IMR-90 (cell line): ENCODE measurements around the gene NAB1. TPM values are rescaled to one million over a fixed set of nuclear protein-coding genes. Genes with fewer than 3 reads are reported as not detected.

Source experiments
- ATAC-seq: fragments of 200-7000 bp; cut with Tn5 transposase; 2 replicates; pipeline ENCODE4 v1.9.1; 2020; ENCODE audit warnings: low read depth, mild to moderate bottlenecking, moderate library complexity
- Bru-seq: library from RNA; stranded (reverse); fragments of 400-500 nt; gene quantifications from one replicate; lab custom pipeline; 2021; lab: Mats Ljungman, UMichigan
- BruChase-seq, 2 experiments: library from RNA; stranded (reverse); fragments of 400-500 nt; gene quantifications; one replicate each; lab custom pipeline; 2021; lab: Mats Ljungman, UMichigan
- BruUV-seq: library from RNA; stranded (reverse); fragments of 400-500 nt; replicated peaks from 2 replicates; lab custom pipeline; 2021; lab: Mats Ljungman, UMichigan
- CTCF ChIA-PET: fragments of 300-600 bp; formaldehyde crosslinking; extraction: SDS; loops from one replicate; lab custom pipeline; 2021; ENCODE audit warnings: antibody characterized with exemption; lab: Yijun Ruan, JAX
- POLR2A ChIA-PET: fragments of 300-600 bp; sonication (Branson Sonifier 250); formaldehyde crosslinking; loops from one replicate; lab custom pipeline; 2022; ENCODE audit warnings: antibody characterized with exemption; ENCODE audit not compliant: unreplicated experiment; lab: Charles Lee
- DNase-seq: peaks from one replicate; pipeline ENCODE4 v3.0.0; 2013
- H2AFZ ChIP-seq: replicated peaks from 2 replicates; pipeline ENCODE3; 2013; ENCODE audit warnings: low read length, mild to moderate bottlenecking; ENCODE audit not compliant: poor library complexity
- H2AK5ac ChIP-seq: 2 replicates; pipeline ENCODE4 v1.6.1; 2013; ENCODE audit warnings: low read depth, low read length, inconsistent platforms
- H2AK9ac ChIP-seq: replicated peaks from 2 replicates; pipeline ENCODE3; 2013; ENCODE audit warnings: mild to moderate bottlenecking, low read depth, low read length, moderate library complexity; ENCODE audit not compliant: poor library complexity
- H2BK120ac ChIP-seq: 2 replicates; pipeline ENCODE4 v1.6.1; 2013; ENCODE audit warnings: low read depth, low read length, inconsistent platforms
- H2BK15ac ChIP-seq: 3 replicates; pipeline ENCODE4 v1.6.1; 2013; ENCODE audit warnings: low read depth, low read length, inconsistent platforms
- H2BK20ac ChIP-seq: 2 replicates; pipeline ENCODE4 v1.6.1; 2013; ENCODE audit warnings: low read depth, mild to moderate bottlenecking, inconsistent platforms, low read length, moderate library complexity
- H2BK5ac ChIP-seq: 2 replicates; pipeline ENCODE4 v1.6.1; 2013; ENCODE audit warnings: mild to moderate bottlenecking, low read depth, low read length, inconsistent platforms; ENCODE audit not compliant: poor library complexity, severe bottlenecking
- H3K14ac ChIP-seq: replicated peaks from 2 replicates; pipeline ENCODE4 v1.6.1; 2013; ENCODE audit warnings: low read depth, low read length, inconsistent platforms
- H3K18ac ChIP-seq: 2 replicates; pipeline ENCODE4 v1.6.1; 2013; ENCODE audit warnings: low read depth, low read length, control low read depth
- H3K23ac ChIP-seq: 2 replicates; pipeline ENCODE4 v1.6.1; 2013; ENCODE audit warnings: low read depth, low read length, inconsistent platforms
- H3K27ac ChIP-seq: 2 replicates; pipeline ENCODE4 v1.5.1; 2013; ENCODE audit warnings: mild to moderate bottlenecking, control low read depth, low read length; ENCODE audit not compliant: insufficient read depth
- H3K27me3 ChIP-seq: 2 replicates; pipeline ENCODE4 v1.6.1; 2013; ENCODE audit warnings: low read length; ENCODE audit not compliant: control insufficient read depth, insufficient read depth
- H3K36me3 ChIP-seq: 2 replicates; pipeline ENCODE4 v1.6.1; 2013; ENCODE audit warnings: low read length, mixed read lengths; ENCODE audit not compliant: control insufficient read depth, insufficient read depth
- H3K4ac ChIP-seq: 2 replicates; pipeline ENCODE4 v1.6.1; 2013; ENCODE audit warnings: low read depth, low read length, inconsistent platforms
- H3K4me1 ChIP-seq: 2 replicates; pipeline ENCODE4 v1.6.1; 2013; ENCODE audit warnings: low read length, mixed read lengths; ENCODE audit not compliant: control insufficient read depth, insufficient read depth
- H3K4me2 ChIP-seq: 2 replicates; pipeline ENCODE4 v1.6.1; 2013; ENCODE audit warnings: low read depth, mild to moderate bottlenecking, control low read depth, low read length, moderate library complexity
- H3K4me3 ChIP-seq: 2 replicates; pipeline ENCODE4 v1.5.1; 2013; ENCODE audit warnings: low read depth, mild to moderate bottlenecking, control low read depth, low read length, moderate library complexity; ENCODE audit not compliant: insufficient read depth
- H3K56ac ChIP-seq: 2 replicates; pipeline ENCODE4 v1.6.1; 2013; ENCODE audit warnings: low read length, inconsistent platforms; ENCODE audit not compliant: insufficient read depth; ENCODE audit errors: extremely low read depth
- H3K79me1 ChIP-seq, 2 experiments: 2 replicates each; pipeline ENCODE4 v1.6.1; 2013; ENCODE audit warnings: low read length in 2 of 2, inconsistent platforms in 1 of 2, low read depth in 1 of 2
- H3K9ac ChIP-seq: 2 replicates; pipeline ENCODE4 v1.6.1; 2013; ENCODE audit warnings: low read depth, low read length, control low read depth
- H3K9me1 ChIP-seq: 2 replicates; pipeline ENCODE4 v1.6.1; 2013; ENCODE audit warnings: low read length, inconsistent platforms; ENCODE audit not compliant: insufficient read depth
- H3K9me3 ChIP-seq: 2 replicates; pipeline ENCODE4 v1.6.1; 2013; ENCODE audit warnings: low read length; ENCODE audit not compliant: control insufficient read depth, insufficient read depth
- H4K20me1 ChIP-seq: 2 replicates; pipeline ENCODE4 v1.6.1; 2013; ENCODE audit warnings: low read length, inconsistent platforms; ENCODE audit not compliant: insufficient read depth
- H4K5ac ChIP-seq: 2 replicates; pipeline ENCODE4 v1.6.1; 2013; ENCODE audit warnings: mild to moderate bottlenecking, low read depth, low read length, control low read depth
- H4K8ac ChIP-seq, 2 experiments: 2 replicates each; pipeline ENCODE4 v1.6.1; 2013; ENCODE audit warnings: low read depth in 2 of 2, low read length in 2 of 2, control low read depth in 1 of 2, inconsistent platforms in 1 of 2
- H4K91ac ChIP-seq: 2 replicates; pipeline ENCODE4 v1.6.1; 2013; ENCODE audit warnings: low read depth, low read length, inconsistent platforms; ENCODE audit not compliant: insufficient read depth
- BHLHE40 ChIP-seq: fragments of 150-350 bp; IDR thresholded peaks from 2 replicates; pipeline ENCODE4 v1.6.1; 2016; ENCODE audit warnings: mild to moderate bottlenecking, low read depth, low read length
- CHD1 ChIP-seq: IDR thresholded peaks from 2 replicates; pipeline ENCODE4 v1.6.1; 2012; ENCODE audit warnings: low read depth, low read length, improper control_type of control experiment
- MXI1 ChIP-seq: IDR thresholded peaks from 2 replicates; pipeline ENCODE4 v1.6.1; 2012; ENCODE audit warnings: low read depth, mild to moderate bottlenecking, low read length, moderate library complexity, borderline replicate concordance
- POLR2A ChIP-seq: IDR thresholded peaks from 2 replicates; pipeline ENCODE4 v1.6.1; 2012; ENCODE audit warnings: mild to moderate bottlenecking, low read depth, low read length
- RAD21 ChIP-seq: IDR thresholded peaks from 2 replicates; pipeline ENCODE4 v1.6.1; 2012; ENCODE audit warnings: low read length, improper control_type of control experiment
- WGBS, 2 experiments: methylation state at CpG; one replicate each; pipeline versions ENCODE4 v1.1.5 to v1.1.7; 2013; ENCODE audit warnings: missing lambda C conversion rate in 2 of 2; ENCODE audit not compliant: insufficient read length in 1 of 2; ENCODE audit errors: extremely low coverage in 2 of 2; 5-methylcytosine and 5-hydroxymethylcytosine counted together
- dilution Hi-C: fragments of 300-500 bp; cut with HindIII; formaldehyde crosslinking; loops from one replicate; pipeline ENCODE4 v1.14.3; 2018; ENCODE audit warnings: low sequenced_read_pairs; ENCODE audit not compliant: unreplicated experiment
- in situ Hi-C: fragments of 300-500 bp; cut with MboI; formaldehyde crosslinking; loops from 3 replicates; pipeline ENCODE4 v1.14.3; 2019; ENCODE audit warnings: low sequenced_read_pairs, inconsistent platforms, mixed read lengths
- intact Hi-C: fragments of 100-400 bp; cut with micrococcal nuclease; formaldehyde crosslinking; loops from 2 replicates; pipeline ENCODE4 v1.10.0; 2022
- long read RNA-seq: library from polyadenylated mRNA; unstranded; transcript quantifications from one replicate; pipeline ENCODE4 v2.0.0, GENCODE V29; 2021; ENCODE audit not compliant: unreplicated experiment
- polyA plus RNA-seq, 3 experiments: library from polyadenylated mRNA; depleted of rRNA; stranded (reverse); fragments of >200 nt; gene quantifications; 2 replicates each; pipeline ENCODE4 v1.2.3, GENCODE V29; 2012; ENCODE audit warnings: low replicate concordance in 1 of 3
- total RNA-seq: library from RNA; depleted of rRNA; stranded (reverse); fragments of >200 nt; gene quantifications from 2 replicates; pipeline ENCODE4 v1.2.3, GENCODE V29; 2012; rRNA removed

Gene NAB1, protein sequence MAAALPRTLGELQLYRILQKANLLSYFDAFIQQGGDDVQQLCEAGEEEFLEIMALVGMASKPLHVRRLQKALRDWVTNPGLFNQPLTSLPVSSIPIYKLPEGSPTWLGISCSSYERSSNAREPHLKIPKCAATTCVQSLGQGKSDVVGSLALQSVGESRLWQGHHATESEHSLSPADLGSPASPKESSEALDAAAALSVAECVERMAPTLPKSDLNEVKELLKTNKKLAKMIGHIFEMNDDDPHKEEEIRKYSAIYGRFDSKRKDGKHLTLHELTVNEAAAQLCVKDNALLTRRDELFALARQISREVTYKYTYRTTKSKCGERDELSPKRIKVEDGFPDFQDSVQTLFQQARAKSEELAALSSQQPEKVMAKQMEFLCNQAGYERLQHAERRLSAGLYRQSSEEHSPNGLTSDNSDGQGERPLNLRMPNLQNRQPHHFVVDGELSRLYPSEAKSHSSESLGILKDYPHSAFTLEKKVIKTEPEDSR
- 31.2 and 33.6 TPM in 2 replicates for total RNA-seq
- polyA plus RNA-seq (2012; rRNA removed) = 9.6 and 11.9 TPM in 2 replicates
- 4.2 and 5.0 TPM in 2 replicates for polyA plus RNA-seq (2012; cell fraction: cytosol; rRNA removed)
- polyA plus RNA-seq (2012; cell fraction: nucleus; rRNA removed; ENCODE audit: low replicate concordance) = 10.8 and 32.4 TPM in 2 replicates
- percentile 67 among the genes with signal in this experiment for Bru-seq, nascent RNA
- percentile 64 among the genes with signal in this experiment for BruChase-seq, experiment 1, labeled RNA remaining after a 6-hour chase
- BruChase-seq, experiment 2, labeled RNA remaining after a 2-hour chase = percentile 81 among the genes with signal in this experiment
- long read RNA-seq, transcript NAB1-202 (8 exons, 2,360 nt) = major isoform, 9 of 19 reads
- long read RNA-seq, partial matches to known transcripts = 3 of 19 reads
- long read RNA-seq, other reads (novel, unspliced or antisense) = 7 of 19 reads

DNA sequence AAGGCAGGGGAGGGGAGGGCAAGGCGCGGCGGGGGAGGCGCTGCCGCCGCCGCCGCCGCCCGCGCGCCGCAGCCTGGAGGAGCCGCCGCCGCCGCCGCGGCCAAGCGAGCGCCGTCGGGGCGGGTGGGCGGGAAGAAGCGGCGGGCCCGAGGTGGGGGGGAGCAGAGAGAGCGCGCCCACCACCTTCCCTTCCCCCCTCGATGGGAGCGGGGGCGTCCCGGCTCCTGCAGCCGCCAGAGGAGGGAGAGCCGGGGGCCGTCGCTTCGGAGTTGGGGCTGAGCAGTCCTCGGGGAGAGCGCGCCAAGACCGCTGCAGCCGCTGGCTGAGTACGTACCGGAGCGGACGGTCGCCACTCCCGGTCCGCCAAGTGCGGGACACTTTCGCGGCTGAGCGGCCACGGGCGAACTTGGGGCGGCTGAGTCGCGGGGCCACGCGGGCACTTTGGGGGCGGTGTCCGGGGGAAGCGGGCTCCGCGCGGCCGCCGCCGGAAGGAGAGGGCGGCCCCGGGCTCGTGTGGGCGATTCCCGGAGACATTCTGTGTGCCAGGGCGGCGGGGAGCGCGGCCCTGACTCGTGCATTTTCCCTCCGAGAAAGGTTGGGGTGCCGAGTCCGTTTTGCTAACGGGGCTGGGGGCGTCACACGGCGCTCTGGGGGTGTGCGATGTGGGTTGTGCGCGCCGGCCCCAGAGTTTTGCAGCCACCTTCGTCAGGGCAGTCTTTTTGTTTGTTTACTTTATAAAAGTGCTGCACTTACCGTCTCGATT, at the start of gene NAB1:
Gene NAB1 (plus strand): TSS at position 49 of the 763 bp plus-strand sequence. CDS start 10,094 bp downstream, outside the sequence.
- Histone ChIP-seq H4K8ac (peak within 1 kb of the TSS; percentile 2 to 74; a peak in 3 of 4 replicates), H3K18ac (peak within 1 kb of the TSS; percentile 78), H2BK5ac (peak within 1 kb of the TSS; percentile 86), H3K27me3 (no peaks in the 10 kb centered on the region), H3K23ac (peak within 1 kb of the TSS; percentile 85), H3K4me2 (peak within 1 kb of the TSS; percentile 97), H3K9me1 (peaks cover 9% of the 10 kb centered on the region), H3K36me3 (no peaks in the 10 kb centered on the region), H3K9me3 (no peaks in the 10 kb centered on the region), H3K4me1 (peaks cover 4% of the 10 kb centered on the region), H3K79me1 (peaks cover 6 to 37% of the 10 kb centered on the region in 2 experiments), H2BK120ac (peak within 1 kb of the TSS; percentile 27), H2AK9ac (peak within 1 kb of the TSS; percentile 84), H3K14ac (peak within 1 kb of the TSS; percentile 93), H2AFZ (peak within 1 kb of the TSS; percentile 96), H4K91ac (peak within 1 kb of the TSS; percentile 74), H2BK15ac (peak within 1 kb of the TSS; percentile 68; the same call in 2 of the 3 replicates), H4K5ac (peak within 1 kb of the TSS; percentile 59; the same call in 1 of the 2 replicates), H3K56ac (peak within 1 kb of the TSS; percentile 73), H3K4me3 (peak within 1 kb of the TSS; percentile 97), H2BK20ac (peak within 1 kb of the TSS; percentile 31; the same call in 1 of the 2 replicates), H3K4ac (peak within 1 kb of the TSS; percentile 91), H3K27ac (peak within 1 kb of the TSS; percentile 94), H4K20me1 (peaks cover 8% of the 10 kb centered on the region; the same call in 1 of the 2 replicates), H3K9ac (peak within 1 kb of the TSS; percentile 99), H2AK5ac (peak within 1 kb of the TSS; percentile 67)
- in situ Hi-C loops (no loop called here), dilution Hi-C loops (no loop called here), intact Hi-C loops (loop anchor here (2.0 kb wide), 1 partner anchor 114 kb away; the partner anchor contains the start of gene NEMP2)
- peak; percentile 60 for ATAC-seq
- BruUV-seq = no TSS peak
- ChIA-PET CTCF (interaction anchor here (1.3 kb wide), 1 partner anchor 13 kb away, joined by 5 read pairs; no protein-coding TSS in a partner anchor), POLR2A (no interaction called here)
- 1% methylated on average over 32 of the region's 95 CpGs; no CpG with 5 or more reads in 1 of the 2 experiments for WGBS, 2 experiments
- no peak for TF ChIP-seq BHLHE40
- peak; percentile 54 for TF ChIP-seq POLR2A
- TF ChIP-seq CHD1 = peak; percentile 16; the same call in 1 of the 2 replicates
- TF ChIP-seq MXI1 = peak; percentile 47; the same call in 1 of the 2 replicates
- TF ChIP-seq RAD21 = no peak
- peak; percentile 44 for DNase-seq
